Loucy (cell line): ENCODE measurements around the gene HAUS2.

Experiments used
- H2AFZ ChIP-seq: fragments of 200-600 bp; sonication (generic); 2 replicates; pipeline ENCODE4 v1.6.0; 2016; ENCODE audit warnings: antibody characterized with exemption, mild to moderate bottlenecking, low read length, moderate library complexity
- H3F3A ChIP-seq: fragments of 200-600 bp; 2 replicates; pipeline ENCODE4 v1.6.0; 2016; ENCODE audit warnings: antibody characterized with exemption, low read depth, mild to moderate bottlenecking
- H3K27me3 ChIP-seq: fragments of 200-600 bp; sonication (generic); 2 replicates; pipeline ENCODE4 v1.6.1; 2014; ENCODE audit warnings: low read length, mild to moderate bottlenecking; ENCODE audit not compliant: insufficient read depth, poor library complexity, severe bottlenecking
- H3K36me3 ChIP-seq: fragments of 200-600 bp; sonication (generic); 2 replicates; pipeline ENCODE4 v1.6.1; 2016; ENCODE audit warnings: low read length; ENCODE audit not compliant: insufficient read depth
- H3K4me1 ChIP-seq: fragments of 200-600 bp; sonication (generic); 2 replicates; pipeline ENCODE4 v1.5.1; 2014; ENCODE audit warnings: low read length, mild to moderate bottlenecking; ENCODE audit not compliant: insufficient read depth, poor library complexity, severe bottlenecking
- H3K4me2 ChIP-seq: fragments of 200-600 bp; sonication (generic); 2 replicates; pipeline ENCODE4 v1.6.0; 2014; ENCODE audit warnings: antibody characterized with exemption, low read length, low read depth, mild to moderate bottlenecking; ENCODE audit not compliant: poor library complexity, severe bottlenecking
- H3K4me3 ChIP-seq: fragments of 200-600 bp; sonication (generic); 2 replicates; pipeline ENCODE4 v1.5.1; 2014; ENCODE audit warnings: low read length, mild to moderate bottlenecking, mixed read lengths; ENCODE audit not compliant: poor library complexity, severe bottlenecking
- H3K79me2 ChIP-seq: fragments of 200-600 bp; sonication (generic); 2 replicates; pipeline ENCODE4 v1.6.1; 2014; ENCODE audit warnings: low read length; ENCODE audit not compliant: insufficient read depth
- H3K9ac ChIP-seq: fragments of 200-600 bp; sonication (generic); 2 replicates; pipeline ENCODE4 v1.6.0; 2014; ENCODE audit warnings: mild to moderate bottlenecking, low read depth, low read length, moderate library complexity; ENCODE audit not compliant: poor library complexity, severe bottlenecking
- H3K9me2 ChIP-seq: fragments of 200-600 bp; sonication (generic); replicated peaks from 2 replicates; pipeline ENCODE4 v1.6.1; 2016; ENCODE audit warnings: low read depth, low read length, mixed read lengths
- H3K9me3 ChIP-seq: fragments of 200-600 bp; sonication (generic); 2 replicates; pipeline ENCODE4 v1.6.1; 2014; ENCODE audit warnings: mild to moderate bottlenecking, antibody characterized with exemption, low read length, low read depth; ENCODE audit not compliant: insufficient read depth
- H4K20me1 ChIP-seq: fragments of 200-600 bp; sonication (generic); 2 replicates; pipeline ENCODE4 v1.6.0; 2014; ENCODE audit warnings: antibody characterized with exemption, low read length, mild to moderate bottlenecking; ENCODE audit not compliant: insufficient read depth, poor library complexity, severe bottlenecking
- EZH2phosphoT487 ChIP-seq: fragments of 200-600 bp; IDR thresholded peaks from 2 replicates; pipeline ENCODE4 v1.6.1; 2018; ENCODE audit warnings: antibody characterized with exemption, mild to moderate bottlenecking, moderate library complexity, borderline replicate concordance
- TF ChIP-seq, protein P1 (sequence below): fragments of 200-600 bp; sonication (generic); conservative IDR thresholded peaks from 2 replicates; pipeline ENCODE4 v1.5.1; 2014; ENCODE audit warnings: mild to moderate bottlenecking, antibody characterized with exemption, low read length

The HAUS2 gene

DNA sequence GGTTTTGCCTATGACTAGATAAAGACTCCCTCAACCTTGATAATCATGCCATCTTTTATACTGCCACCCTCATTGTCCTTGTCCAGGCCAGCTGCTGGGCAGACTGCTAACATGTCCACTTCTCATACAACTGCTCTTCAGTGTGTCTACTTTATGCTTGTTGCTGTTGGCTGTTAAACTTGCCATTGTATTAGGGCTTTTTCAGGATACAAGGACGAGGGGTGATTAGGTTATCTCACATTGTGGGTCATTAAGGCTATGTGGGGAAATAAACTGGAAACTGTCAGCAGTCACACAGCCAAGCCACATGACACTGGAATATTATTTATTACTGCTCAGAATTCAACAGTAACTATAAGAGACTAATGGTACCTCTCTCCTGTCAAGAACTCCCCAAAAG, 62.9 kb downstream of the HAUS2 start:
- TF ChIP-seq EZH2phosphoT487 = no peak
- TF ChIP-seq, protein P1, sequence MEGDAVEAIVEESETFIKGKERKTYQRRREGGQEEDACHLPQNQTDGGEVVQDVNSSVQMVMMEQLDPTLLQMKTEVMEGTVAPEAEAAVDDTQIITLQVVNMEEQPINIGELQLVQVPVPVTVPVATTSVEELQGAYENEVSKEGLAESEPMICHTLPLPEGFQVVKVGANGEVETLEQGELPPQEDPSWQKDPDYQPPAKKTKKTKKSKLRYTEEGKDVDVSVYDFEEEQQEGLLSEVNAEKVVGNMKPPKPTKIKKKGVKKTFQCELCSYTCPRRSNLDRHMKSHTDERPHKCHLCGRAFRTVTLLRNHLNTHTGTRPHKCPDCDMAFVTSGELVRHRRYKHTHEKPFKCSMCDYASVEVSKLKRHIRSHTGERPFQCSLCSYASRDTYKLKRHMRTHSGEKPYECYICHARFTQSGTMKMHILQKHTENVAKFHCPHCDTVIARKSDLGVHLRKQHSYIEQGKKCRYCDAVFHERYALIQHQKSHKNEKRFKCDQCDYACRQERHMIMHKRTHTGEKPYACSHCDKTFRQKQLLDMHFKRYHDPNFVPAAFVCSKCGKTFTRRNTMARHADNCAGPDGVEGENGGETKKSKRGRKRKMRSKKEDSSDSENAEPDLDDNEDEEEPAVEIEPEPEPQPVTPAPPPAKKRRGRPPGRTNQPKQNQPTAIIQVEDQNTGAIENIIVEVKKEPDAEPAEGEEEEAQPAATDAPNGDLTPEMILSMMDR = no peak
- H3K9ac ChIP-seq = no peak overlapping the region
- H3K9me2 ChIP-seq = no peaks in the 10 kb centered on the region
- H4K20me1 ChIP-seq = no peaks in the 10 kb centered on the region
- peaks cover 13% of the 10 kb centered on the region for H3F3A ChIP-seq
- H2AFZ ChIP-seq = no peak overlapping the region
- H3K4me3 ChIP-seq = no peak overlapping the region
- H3K4me1 ChIP-seq = peaks cover 52% of the 10 kb centered on the region
- H3K36me3 ChIP-seq = no peaks in the 10 kb centered on the region
- no peak overlapping the region for H3K4me2 ChIP-seq
- peaks cover 51% of the 10 kb centered on the region for H3K79me2 ChIP-seq
- H3K9me3 ChIP-seq = no peaks in the 10 kb centered on the region
- H3K27me3 ChIP-seq = no peaks in the 10 kb centered on the region

DNA sequence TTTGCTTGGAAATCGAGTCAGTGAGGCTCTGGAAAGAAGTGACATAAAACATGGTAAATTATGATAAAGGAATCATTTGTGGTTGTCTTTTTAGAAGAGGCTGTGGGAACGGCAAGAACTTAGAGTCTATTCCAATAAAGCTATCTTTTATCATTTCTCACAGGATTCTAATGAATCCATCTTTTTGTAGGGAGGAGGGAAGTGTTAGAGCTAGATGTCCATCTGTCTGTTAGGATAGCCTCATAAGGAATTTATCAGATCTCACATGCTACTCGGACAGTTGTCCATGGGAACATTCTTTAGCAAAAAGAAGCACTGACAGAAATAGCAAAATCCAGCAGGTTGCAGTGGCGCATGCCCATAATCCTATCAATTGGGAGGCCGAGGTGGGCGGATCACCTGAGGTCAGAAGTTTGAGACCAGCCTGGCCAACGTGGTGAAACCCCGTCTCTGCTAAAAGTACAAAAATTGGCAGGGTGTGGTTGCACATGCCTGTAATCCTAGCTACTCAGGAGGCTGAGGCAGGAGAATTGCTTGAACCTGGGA, 63.8 kb downstream of the HAUS2 start:
- Histone ChIP-seq H4K20me1 (no peaks in the 10 kb centered on the region), H3K4me2 (no peak overlapping the region), H3K9ac (no peak overlapping the region), H2AFZ (no peak overlapping the region), H3K27me3 (no peaks in the 10 kb centered on the region), H3K36me3 (no peaks in the 10 kb centered on the region), H3K79me2 (peaks cover 47% of the 10 kb centered on the region; the same call in 1 of the 2 replicates), H3K9me3 (no peaks in the 10 kb centered on the region), H3K4me3 (no peak overlapping the region), H3K9me2 (no peaks in the 10 kb centered on the region), H3F3A (peaks cover 13% of the 10 kb centered on the region), H3K4me1 (peaks cover 44% of the 10 kb centered on the region)
- no peak for TF ChIP-seq EZH2phosphoT487
- TF ChIP-seq, protein P1 = no peak

DNA sequence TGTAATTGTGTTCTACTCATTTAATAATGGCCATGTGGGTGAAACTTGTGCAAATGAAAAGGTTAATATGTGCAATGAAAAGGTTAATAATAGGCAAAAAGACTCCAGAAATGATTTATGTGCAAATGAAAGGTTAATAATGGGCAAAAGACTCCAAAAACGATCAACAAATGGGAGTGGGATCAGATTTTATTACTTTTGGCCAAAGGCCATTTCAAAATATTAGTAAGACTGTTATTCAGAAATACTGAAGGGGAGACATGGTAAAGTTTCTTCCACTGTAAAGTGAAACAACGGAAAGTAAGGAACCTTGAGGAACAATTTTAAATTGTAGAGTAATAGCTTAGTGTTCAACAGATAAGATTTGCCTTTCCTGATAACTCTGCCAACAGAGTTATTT, 67.5 kb downstream of the HAUS2 start:
- no peak overlapping the region for H2AFZ ChIP-seq
- H3K27me3 ChIP-seq = no peaks in the 10 kb centered on the region
- no peak overlapping the region for H3K4me2 ChIP-seq
- no peaks in the 10 kb centered on the region for H4K20me1 ChIP-seq
- H3K79me2 ChIP-seq = peaks cover 37% of the 10 kb centered on the region; the same call in 1 of the 2 replicates
- TF ChIP-seq EZH2phosphoT487 = no peak
- TF ChIP-seq, protein P1 = no peak
- H3F3A ChIP-seq = peaks cover 3% of the 10 kb centered on the region; the same call in 1 of the 2 replicates
- peaks cover 34% of the 10 kb centered on the region for H3K4me1 ChIP-seq
- H3K9me3 ChIP-seq = no peaks in the 10 kb centered on the region
- H3K36me3 ChIP-seq = no peaks in the 10 kb centered on the region
- H3K9ac ChIP-seq = no peak overlapping the region
- H3K9me2 ChIP-seq = no peaks in the 10 kb centered on the region
- H3K4me3 ChIP-seq = no peak overlapping the region
